Skeletal muscle cell (primary cell): ENCODE data around the gene TCAF1.

Experiments used
- DNase-seq: peaks from one replicate; pipeline ENCODE4 v3.0.0-alpha.2; 2010; ENCODE audit warnings: low read depth
- H3K4me3 ChIP-seq: 2 replicates; pipeline ENCODE4 v1.5.1; 2011; ENCODE audit warnings: low read depth, mild to moderate bottlenecking, control low read depth, low read length, moderate library complexity

TCAF1 gene

GRCh38 chr7:143906151-143906550 is 4.2 kb upstream of the TCAF1 start:
- H3K4me3 ChIP-seq: no peak overlapping the region
- no peak for DNase-seq

DNA sequence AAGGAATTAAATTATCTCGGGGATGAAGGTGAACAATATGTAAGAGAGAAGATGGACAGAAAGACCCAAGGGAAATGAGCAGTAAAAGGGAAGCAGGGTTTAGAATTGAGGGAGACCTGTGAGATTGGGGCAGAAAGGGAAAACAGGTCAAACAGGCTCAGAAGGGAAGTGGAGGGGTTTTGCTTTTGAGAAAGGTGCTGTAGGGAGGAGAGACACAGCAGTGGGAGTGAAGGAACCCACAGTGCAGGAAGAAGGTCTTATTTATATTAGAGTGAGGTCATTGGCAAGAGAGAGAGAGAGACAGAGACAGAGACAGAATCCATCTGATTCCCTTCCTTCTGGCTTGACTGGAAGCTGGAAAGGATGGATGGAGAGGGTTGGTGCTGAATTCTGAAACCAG is 3.5 kb upstream of the TCAF1 start:
- no peak overlapping the region for H3K4me3 ChIP-seq
- no peak for DNase-seq

- H3K4me3 ChIP-seq: no peak overlapping the region
- no peak for DNase-seq
These were observed 440 bp upstream of the TCAF1 start for GRCh38 chr7:143902332-143902899.

GRCh38 chr7:143901332-143901667 is 676 bp downstream of the TCAF1 start:
- no peak for DNase-seq
- H3K4me3 ChIP-seq: peak overlapping the region; percentile 70

DNA sequence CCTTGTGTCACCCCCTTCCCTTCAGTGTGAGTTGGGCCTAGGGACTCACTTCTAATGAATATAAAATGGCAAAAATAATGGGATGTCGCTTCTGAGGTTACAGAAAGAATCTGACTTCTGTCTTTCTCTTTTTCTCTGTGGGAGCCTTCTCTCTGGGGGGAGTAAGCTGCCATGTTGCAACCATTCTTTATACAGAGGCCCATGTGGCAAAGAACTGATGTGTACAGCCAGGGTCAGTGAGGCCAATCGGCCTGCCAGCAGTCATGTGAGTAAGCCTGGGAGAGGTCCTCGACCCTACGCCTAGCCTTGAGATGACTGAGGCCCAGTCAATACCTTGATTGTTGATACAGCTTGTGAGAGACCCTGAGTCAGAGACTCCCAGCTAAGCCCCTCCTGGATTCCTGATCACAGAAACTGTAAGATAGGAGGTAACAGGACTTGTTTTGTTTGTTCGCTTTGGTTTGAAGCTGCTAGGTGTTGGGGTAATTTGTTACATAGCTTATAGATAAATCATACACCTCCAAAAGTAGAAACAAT is 1.7 kb downstream of the TCAF1 start:
- peak overlapping the region; percentile 9 for H3K4me3 ChIP-seq
- DNase-seq: peak; percentile 45

- DNase-seq: no peak
- H3K4me3 ChIP-seq: no peak overlapping the region
These were observed 3.2 kb downstream of the TCAF1 start for GRCh38 chr7:143898810-143899209.

- no peak overlapping the region for H3K4me3 ChIP-seq
- no peak for DNase-seq
These were observed 5.3 kb downstream of the TCAF1 start for GRCh38 chr7:143896667-143897066.

- no peak for DNase-seq
- no peak overlapping the region for H3K4me3 ChIP-seq
These were observed 9.3 kb downstream of the TCAF1 start for GRCh38 chr7:143892527-143893300.

DNA sequence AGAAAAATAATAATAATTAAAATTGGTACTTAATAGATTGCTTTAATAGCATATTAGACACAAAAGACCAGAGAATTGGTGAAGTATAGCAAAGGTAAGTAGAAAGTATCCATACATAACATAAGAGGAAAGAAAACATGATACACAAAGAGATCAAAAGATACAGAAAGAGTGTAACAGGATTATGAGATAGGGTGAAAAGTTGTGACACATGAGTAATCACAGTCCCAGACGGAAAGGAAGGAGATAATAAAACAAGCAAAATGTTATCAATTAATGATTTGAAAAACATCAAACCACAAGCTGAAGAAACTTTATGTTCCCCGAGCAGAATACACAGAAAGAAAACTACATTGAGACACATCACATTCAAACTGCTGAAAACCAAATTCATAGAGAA is 10.5 kb downstream of the TCAF1 start:
- DNase-seq: no peak
- no peak overlapping the region for H3K4me3 ChIP-seq

DNA sequence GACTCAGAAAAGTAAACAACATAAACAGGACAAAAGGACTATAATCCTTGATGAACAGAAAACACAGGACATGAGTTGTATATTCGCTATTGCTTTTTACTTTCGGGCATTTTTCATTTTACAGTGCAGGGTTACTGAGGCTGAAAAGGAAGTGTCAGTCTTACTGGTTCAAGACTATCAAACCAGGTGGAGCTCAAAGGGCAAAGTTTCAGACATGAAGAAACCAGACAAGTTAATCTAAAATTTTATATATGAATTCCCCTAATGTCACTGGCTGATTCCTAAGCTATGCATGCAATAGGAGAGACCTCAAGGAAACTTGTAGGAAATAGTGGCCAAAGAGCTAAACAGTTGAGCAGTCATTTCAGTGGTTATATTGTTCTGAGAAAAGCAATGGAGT is 11.4 kb downstream of the TCAF1 start:
- no peak for DNase-seq
- no peak overlapping the region for H3K4me3 ChIP-seq

DNA sequence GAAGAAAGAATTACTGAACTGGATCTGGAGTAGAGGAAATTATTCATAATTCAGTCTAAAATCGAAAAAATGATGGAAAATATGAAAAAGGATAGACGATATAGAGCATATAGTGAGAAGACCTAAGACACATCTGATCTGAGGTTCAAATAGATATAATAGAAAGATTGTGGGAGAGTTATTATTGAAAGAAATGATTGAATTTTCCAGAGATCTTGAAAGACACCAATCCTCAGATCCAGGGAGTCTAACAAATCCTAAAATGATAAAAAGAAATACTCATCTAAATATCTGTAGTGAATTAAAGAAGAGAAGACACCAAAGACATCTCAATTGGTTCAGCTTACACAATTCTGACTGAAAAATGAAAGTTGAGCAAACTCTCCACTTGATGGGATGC is 12.9 kb downstream of the TCAF1 start:
- no peak for DNase-seq
- H3K4me3 ChIP-seq: no peak overlapping the region

DNA sequence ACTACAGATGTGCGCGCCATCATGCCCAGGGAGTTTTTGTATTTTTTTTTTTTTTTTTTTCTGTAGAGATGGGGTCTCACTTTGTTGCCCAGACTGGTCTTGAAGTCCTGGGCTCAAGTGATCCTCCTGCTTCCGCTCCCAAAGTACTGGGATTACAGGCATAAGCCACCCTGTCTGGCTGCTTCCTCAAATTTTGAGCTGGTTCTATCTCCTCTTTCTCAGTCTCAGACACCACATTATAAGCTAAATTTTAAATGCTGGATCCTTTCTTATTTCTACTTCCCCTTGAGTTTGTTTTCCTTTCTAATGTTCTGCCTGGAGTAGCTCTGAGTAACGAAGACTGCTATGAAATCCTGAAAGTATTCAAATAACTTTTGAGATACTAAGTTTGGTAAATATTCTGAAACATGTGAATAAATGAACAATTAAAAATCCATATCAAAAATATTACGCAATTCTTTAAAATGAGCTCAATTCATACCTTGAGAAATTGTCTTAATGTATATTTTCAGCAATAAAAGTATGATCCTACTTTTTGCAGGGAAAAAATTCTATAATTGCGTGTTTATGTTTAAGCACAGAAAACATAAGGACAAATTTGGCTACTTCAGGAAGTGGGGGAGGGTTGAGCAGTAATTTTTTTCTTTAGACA is 15.0 kb downstream of the TCAF1 start:
- no peak for DNase-seq
- H3K4me3 ChIP-seq: no peak overlapping the region

DNA sequence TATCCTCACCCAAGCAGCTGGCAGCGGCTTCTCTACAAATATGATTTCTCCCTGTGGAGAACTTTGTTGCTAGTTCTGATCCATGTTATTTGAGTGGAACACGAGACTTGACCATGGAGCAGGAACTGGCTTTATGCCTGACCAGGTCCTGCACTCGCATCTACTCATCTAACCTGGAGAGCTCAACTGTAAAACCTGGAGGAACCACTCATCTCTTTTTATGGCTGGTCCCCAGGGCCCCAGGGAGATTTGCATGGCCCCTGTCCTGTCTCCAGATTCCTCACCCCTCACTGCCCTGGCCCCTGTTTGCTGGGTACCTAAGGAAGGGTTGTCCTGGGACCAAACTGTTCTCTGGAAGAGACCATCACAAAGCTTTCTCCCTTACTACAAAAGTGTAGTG is 16.0 kb downstream of the TCAF1 start:
- no peak for DNase-seq
- no peak overlapping the region for H3K4me3 ChIP-seq

- DNase-seq: no peak
- peak overlapping the region; percentile 74 for H3K4me3 ChIP-seq
These were observed 16.9 kb downstream of the TCAF1 start for GRCh38 chr7:143884969-143885559.

GRCh38 chr7:143884241-143884968 is 17.6 kb downstream of the TCAF1 start:
- no peak for DNase-seq
- H3K4me3 ChIP-seq: peak overlapping the region; percentile 74

DNA sequence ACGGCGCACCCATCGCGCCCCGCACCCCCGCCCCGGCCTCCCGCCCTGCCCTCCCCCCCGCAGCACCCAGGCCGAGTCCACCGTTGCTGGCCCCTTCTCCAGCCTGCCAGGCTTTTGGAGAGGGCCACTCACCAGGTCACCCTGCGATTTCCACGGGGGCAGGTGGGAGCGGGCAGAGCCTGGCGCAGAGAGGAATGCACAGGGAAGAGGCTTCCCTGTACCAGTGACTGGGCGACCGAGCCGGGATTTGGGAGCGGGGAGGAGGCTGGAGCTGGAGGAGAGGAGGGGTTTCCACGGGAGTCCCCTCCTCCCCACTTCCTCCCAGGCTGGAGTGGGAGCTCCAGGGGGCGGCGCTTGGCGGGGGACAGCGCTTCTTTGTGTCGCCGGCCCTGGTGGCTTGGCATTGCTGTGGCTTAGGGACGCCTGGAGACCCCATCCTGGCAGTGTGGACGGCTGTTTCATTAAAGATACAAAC is 19.3 kb downstream of the TCAF1 start:
- H3K4me3 ChIP-seq: peak overlapping the region; percentile 63
- DNase-seq: no peak

GRCh38 chr7:143882020-143882603 is 19.9 kb downstream of the TCAF1 start:
- DNase-seq: peak; percentile 78
- peak overlapping the region; percentile 63 for H3K4me3 ChIP-seq

GRCh38 chr7:143878884-143879283 is 23.1 kb downstream of the TCAF1 start:
- H3K4me3 ChIP-seq: no peak overlapping the region
- DNase-seq: no peak

GRCh38 chr7:143877098-143877497 is 24.9 kb downstream of the TCAF1 start:
- H3K4me3 ChIP-seq: no peak overlapping the region
- no peak for DNase-seq
